GDM1 (cell line): ENCODE measurements around the gene WAC.
"Not testable (repeated sequence)": the region's sequence is repeated elsewhere in the genome, so short reads cannot be mapped to it uniquely, and the experiment has no call there.

Experiments used
- DNase-seq: peaks from one replicate; lab custom pipeline; 2025; lab: John Stamatoyannopoulos, UW

The WAC gene

GRCh38 chr10:28564905-28565304 is 32.0 kb downstream of the WAC start:
- no peak for DNase-seq

GRCh38 chr10:28566458-28567015 is 33.6 kb downstream of the WAC start:
- DNase-seq = no peak

DNA sequence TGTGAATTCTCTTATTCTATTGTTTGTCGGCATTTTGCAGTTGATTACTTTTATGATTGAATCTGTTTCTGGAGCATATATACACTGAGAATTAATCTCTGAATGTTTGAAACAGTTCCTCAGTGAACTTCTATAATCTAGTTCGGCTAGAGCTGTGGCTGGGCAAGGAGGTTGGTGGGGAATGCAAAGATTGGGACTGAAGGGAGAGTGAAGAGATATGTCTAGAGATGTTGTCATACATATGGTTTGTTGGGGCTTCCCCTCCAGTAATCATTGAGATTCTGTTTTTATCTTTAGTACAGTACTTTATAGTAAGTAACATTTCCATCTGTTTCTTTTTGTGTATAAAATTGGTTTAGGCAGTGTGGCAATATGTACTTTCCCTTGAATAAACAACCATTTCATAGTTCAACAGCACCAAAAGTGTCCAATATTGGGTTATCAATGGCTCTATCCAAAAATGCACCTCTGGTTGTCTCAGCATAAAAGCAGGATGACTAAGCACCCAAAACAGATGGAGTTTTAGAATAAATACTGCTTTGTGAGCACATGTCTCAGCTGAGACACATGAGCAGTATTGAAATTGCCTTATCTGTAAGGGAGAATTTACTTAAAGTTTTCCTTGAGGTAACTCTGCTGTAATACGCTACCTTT is 36.7 kb downstream of the WAC start:
- DNase-seq = no peak

- no peak for DNase-seq
These were observed 37.7 kb downstream of the WAC start for GRCh38 chr10:28570598-28570997.

DNA sequence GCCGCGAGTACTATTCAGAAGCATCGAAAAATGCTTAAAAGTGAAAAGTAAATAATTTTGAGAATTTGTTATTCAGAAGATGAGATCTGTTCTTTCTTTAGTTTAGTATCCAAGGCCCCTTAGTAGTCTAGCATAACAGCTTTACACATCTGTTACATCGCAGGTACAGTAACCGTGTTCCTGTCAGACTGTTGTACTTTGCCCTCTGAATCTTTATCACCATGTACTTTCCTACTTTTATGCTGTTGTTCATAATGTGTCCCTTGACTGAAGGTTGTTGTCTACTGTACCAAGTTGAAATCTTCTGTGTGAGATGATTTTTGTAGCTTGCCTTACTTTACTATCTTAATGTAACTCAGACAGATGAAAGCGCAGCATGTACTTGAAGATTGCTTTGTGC is 38.3 kb downstream of the WAC start:
- DNase-seq = no peak

DNA sequence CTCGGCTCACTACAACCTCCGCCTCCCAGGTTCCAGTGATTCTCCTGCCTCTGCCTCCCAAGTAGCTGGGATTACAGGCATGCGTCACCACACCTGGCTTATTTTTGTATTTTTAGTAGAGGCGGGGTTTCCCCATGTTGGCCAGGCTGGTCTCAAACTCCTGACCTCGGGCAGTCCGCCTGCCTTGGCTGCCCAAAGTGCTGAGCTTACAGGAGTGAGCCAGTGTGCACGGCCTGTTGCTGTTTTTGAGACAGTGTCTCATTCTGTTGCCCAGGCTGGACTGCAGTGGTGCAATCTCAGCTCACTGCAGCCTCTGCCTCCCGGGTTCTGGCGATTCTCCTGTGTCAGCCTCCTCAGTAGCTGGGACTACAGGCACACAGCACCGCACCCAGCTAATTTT is 41.3 kb downstream of the WAC start:
- DNase-seq = not testable (repeated sequence)

- no peak for DNase-seq
These were observed 42.9 kb downstream of the WAC start for GRCh38 chr10:28575852-28576251.

- DNase-seq = no peak
These were observed 44.6 kb downstream of the WAC start for GRCh38 chr10:28577506-28577905.

GRCh38 chr10:28578454-28578853 is 45.5 kb downstream of the WAC start:
- DNase-seq = no peak

- no peak for DNase-seq
These were observed 47.9 kb downstream of the WAC start for GRCh38 chr10:28580825-28581224.

DNA sequence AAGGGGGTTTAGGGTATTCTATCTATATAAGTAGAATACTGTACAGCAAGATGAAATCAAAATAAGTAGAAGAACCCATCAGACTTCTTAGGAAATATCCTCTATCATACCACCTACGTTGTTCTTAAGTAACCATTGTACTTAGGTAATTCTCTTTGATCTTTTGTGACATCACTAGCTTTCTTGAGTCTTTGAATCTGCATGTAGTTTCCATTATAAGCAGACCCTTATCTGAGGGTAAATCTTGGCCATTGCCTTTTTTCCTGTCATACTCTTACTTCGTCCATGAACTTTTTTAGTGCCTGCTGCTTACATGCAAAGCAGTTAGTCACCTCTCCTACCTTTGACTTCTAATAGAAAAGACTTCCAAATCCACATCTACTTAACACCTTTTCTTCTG is 49.0 kb downstream of the WAC start:
- DNase-seq = no peak

- no peak for DNase-seq
These were observed 52.2 kb downstream of the WAC start for GRCh38 chr10:28585076-28585475.

- no peak for DNase-seq
These were observed 53.3 kb downstream of the WAC start for GRCh38 chr10:28586176-28586575.

DNA sequence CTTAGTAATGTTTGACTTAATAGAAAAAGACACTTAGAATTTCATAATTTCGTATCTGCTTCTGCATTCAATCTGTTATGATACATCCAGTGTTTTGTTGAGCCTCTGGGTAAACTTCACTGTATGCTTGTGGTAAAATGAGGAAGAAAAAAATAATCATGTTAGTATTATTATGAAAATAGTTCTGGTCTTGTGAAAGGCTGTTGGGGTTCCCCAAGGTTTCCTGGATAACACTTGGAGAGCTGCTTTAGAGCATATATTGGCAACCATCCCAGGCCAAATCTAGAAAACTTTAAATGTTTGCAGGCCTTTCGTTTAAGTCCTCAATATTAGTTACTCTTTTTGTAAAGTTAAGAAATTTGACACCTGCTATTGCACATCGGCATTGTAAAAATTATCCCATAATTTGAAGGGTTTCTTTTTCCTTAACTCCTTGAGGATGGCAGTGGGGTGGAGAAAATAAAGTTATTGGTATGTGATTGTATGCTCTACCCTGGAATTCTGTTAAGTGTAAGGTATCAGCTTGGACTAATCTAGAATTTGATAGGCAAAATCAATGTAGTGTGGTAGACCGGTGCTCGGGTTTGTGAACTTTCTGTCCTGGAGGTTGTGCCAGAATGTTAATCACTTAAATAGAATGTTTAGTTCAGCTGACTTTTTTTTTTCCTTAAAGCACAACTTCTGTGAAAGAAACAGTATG is 54.5 kb downstream of the WAC start:
- DNase-seq = no peak

GRCh38 chr10:28587970-28588290 is 55.0 kb downstream of the WAC start:
- DNase-seq = no peak

- DNase-seq = no peak
These were observed 60.0 kb downstream of the WAC start for GRCh38 chr10:28592953-28593352.

DNA sequence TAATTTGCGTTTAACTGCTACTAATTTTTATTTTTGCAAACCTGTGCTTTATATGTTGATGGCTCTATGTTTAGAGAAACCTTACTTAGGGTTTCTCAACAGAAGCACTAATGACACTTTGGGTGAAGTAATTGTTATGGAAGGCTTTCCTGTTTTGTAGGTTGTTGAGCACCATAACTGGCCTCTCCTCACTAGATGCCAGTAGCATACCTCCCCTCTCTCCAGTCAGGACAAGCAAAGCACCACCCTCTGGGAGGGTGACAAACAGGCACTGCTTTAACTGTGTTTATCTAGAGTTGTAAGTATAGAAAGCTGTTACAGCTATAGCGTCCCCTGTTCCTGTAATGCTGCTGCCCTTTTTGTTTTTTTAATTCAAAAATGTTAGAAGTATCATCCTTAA is 60.9 kb downstream of the WAC start:
- no peak for DNase-seq

GRCh38 chr10:28594406-28594805 is 61.5 kb downstream of the WAC start:
- DNase-seq = no peak

GRCh38 chr10:28595613-28596012 is 62.7 kb downstream of the WAC start:
- no peak for DNase-seq

DNA sequence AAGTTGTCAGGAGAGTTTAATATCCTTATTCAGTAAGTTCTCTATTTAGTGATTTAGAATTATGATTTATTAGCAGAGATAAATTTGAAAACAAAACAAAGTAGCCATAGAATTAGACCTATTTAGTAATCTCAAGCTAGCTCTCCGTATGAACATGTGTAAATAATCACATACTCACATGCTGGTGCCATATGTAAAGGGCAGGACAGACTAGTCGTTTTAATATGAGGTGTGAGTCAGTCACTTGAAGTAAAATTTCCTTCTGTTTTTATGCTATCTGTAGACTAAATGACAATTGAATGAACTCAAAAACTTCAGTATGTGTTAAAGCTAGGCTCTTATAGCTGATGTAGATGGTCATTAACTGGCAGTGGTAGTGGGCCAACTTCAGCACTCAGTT is 67.1 kb downstream of the WAC start:
- no peak for DNase-seq

DNA sequence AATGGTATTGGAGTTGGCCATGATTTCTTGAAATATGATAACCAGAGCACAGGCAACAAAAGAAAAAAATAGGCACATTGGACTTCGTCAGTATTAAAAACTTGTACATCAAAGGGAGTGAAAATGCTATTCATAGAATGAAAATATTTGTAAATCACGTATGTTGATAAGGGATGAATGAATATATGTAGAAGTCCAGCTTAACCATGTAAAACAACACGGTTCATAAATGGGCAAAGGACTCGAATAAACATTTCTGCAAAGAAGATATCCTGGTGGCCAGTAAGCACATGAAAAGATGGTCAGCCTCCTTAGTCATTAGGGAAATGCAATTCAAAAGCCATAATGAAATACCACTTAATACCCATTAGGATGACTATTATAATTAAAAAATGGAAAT is 68.1 kb downstream of the WAC start:
- no peak for DNase-seq

GRCh38 chr10:28604567-28605536 is 71.9 kb downstream of the WAC start:
- DNase-seq = no peak

DNA sequence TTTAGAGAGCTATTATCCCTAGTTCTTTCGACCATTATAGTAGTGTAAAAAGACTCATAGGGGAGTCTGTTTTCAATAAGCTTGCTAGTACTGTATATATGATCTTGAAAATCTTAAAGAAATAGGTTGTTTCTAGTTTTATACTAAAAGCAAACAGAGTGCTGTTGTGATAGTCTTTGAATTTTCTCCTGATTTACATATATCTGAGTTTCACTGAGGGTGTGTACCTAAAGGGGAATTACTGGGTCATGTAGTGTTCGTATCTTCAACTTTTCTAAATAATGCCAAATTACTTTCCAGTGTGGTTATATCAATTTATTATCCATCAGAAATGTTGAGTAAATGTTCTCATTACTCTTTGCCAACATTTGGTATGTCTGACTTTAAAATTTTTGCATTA is 73.7 kb downstream of the WAC start:
- DNase-seq = no peak
